GM18870 (cell line): Measurements from ENCODE around the gene ZNF625.
"Not testable (repeated sequence)": the region's sequence is repeated elsewhere in the genome, so short reads cannot be mapped to it uniquely, and the experiment has no call there.

Experiments used
- ATAC-seq: cut with Tn5 transposase; IDR thresholded peaks from one replicate; pipeline ENCODE4 v1.9.1; 2021; ENCODE audit warnings: moderate library complexity; ENCODE audit not compliant: unreplicated experiment

The ZNF625 gene

GRCh38 chr19:12139269-12139668 is 17.3 kb downstream of the ZNF625 start:
- no peak for ATAC-seq

GRCh38 chr19:12137221-12137940 is 19.2 kb downstream of the ZNF625 start:
- no peak for ATAC-seq

- ATAC-seq = no peak
Observed at GRCh38 chr19:12133069-12133468, 23.5 kb downstream of the ZNF625 start.

- ATAC-seq = no peak
Observed at GRCh38 chr19:12126707-12127106, 29.8 kb downstream of the ZNF625 start.

GRCh38 chr19:12117201-12117970 is 39.1 kb downstream of the ZNF625 start:
- ATAC-seq = no peak

GRCh38 chr19:12113121-12113520 is 43.4 kb downstream of the ZNF625 start:
- ATAC-seq = no peak

GRCh38 chr19:12112701-12113100 is 43.8 kb downstream of the ZNF625 start:
- no peak for ATAC-seq

- ATAC-seq = no peak
Observed at GRCh38 chr19:12111943-12112637, 44.4 kb downstream of the ZNF625 start.

- no peak for ATAC-seq
Observed at GRCh38 chr19:12111176-12111575, 45.4 kb downstream of the ZNF625 start.

GRCh38 chr19:12103909-12104308 is 52.6 kb downstream of the ZNF625 start:
- not testable (repeated sequence) for ATAC-seq

- no peak for ATAC-seq
Observed at GRCh38 chr19:12098040-12098439, 58.5 kb downstream of the ZNF625 start.

- ATAC-seq = no peak
Observed at GRCh38 chr19:12095111-12095790, 61.3 kb downstream of the ZNF625 start.
